Cerebellar cortex (tissue), 1 donor: ENCODE results near the gene APH1A.
A peak's percentile ranks its signal among the peaks of the same experiment; 100 is the strongest.
"Not testable (repeated sequence)": the region's sequence is repeated elsewhere in the genome, so short reads cannot be mapped to it uniquely, and the experiment has no call there.

ENCODE experiments used
- DNase-seq: peaks from one replicate; pipeline ENCODE4 v3.0.0-alpha.2; 2015; ENCODE audit warnings: low spot score

Gene APH1A

GRCh38 chr1:150233359-150234308 lies 35.2 kb downstream of the APH1A start:
- peak; percentile 48 for DNase-seq

- DNase-seq = not testable (repeated sequence)
Observed at GRCh38 chr1:150232921-150233320, 35.9 kb downstream of the APH1A start.

DNA sequence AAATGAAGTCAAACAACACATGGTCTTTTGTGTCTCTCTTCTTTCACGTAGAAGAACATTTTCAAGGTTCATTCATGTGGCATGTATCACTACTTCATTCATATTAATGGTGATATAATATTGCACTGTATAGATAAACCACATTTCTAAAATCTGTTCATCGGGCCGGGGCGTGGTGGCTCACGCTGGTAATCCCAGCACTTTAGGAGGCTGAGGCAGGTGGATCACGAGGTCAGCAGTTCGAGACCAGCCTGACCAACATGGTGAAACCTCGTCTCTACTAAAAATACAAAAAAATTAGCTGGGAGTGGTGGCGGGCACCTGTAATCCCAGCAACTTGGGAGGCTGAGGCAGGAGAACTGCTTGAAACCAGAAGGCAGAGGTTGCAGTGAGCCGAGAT lies 40.6 kb downstream of the APH1A start:
- DNase-seq = not testable (repeated sequence)

DNA sequence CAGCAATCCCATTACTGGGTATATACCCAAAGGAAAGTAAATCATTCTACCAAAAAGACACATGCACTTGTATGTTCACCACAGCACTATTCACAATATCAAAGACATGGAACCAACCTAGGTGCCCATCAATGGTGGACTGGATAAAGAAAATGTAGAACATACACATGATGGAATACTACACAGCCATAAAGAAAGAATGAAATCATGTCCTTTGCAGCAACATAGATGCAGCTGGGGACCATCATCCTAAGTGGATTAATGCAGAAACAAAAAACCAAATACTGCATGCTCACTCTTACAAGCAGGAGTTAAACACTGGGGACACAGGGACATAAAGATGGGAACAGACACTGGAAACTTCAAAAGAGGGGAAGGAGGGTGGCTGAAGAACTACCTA lies 41.6 kb downstream of the APH1A start:
- no peak for DNase-seq

DNA sequence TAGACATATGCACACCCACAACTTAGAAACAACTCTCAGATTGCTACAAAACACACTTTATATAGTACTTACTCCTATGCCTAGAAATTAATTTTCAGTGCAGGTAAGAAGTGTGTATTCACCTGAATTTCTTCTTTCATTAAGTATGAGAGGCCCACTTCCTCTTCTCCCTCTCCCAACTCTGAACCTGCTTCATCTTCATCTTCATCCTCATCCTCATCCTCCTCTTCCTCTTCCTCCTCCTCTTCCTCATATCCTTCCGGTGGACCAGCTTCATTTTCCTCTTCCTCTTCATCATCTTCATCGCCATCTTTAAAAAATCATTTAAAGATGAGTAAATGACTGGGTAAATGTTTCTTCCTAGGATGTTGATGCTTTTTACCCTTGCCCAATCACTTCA lies 42.3 kb downstream of the APH1A start:
- no peak for DNase-seq

DNA sequence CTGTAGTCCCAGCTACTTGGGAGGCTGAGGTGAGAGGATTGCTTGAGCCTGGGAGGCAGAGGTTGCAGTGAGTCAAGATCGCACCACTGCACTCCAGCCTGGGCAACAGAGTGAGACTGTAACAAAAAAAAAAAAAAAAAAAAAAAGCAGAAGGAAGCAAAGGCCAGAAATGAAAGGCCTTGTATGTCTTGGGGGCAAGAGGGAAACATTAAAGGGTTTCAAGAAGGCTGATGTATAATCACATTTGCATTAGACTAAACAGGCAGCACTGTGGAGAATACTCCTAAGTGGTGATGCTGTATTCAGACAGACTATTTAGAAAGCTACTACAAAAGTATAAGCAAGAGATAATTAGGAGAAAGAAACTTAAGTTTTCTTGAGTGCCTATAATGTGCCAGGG lies 43.3 kb downstream of the APH1A start:
- no peak for DNase-seq

GRCh38 chr1:150224983-150225382 lies 43.8 kb downstream of the APH1A start:
- no peak for DNase-seq

- DNase-seq = peak; percentile 73
Observed at GRCh38 chr1:150221552-150221951, 47.3 kb downstream of the APH1A start.

DNA sequence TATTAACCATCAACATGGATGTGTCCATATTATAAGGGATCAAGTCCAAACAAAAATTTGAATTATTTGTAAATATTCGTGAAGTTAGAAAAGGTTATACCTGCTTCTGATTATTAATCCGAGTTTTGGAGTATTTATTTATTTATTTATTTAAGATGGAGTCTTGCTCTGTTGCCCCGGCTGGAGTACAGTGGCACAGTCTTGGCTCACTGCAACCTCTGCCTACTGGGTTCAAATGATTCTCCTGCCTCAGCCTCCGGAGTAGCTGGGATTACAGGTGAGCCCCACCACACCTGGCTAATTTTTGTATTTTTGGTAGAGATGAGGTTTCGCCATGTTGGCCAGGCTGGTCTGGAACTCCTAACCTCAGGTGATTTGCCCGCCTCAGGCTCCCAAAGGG lies 53.0 kb downstream of the APH1A start:
- DNase-seq = not testable (repeated sequence)
